HG03460 (cell line): Measurements from ENCODE around the gene IL27RA.

ENCODE experiments used
- ATAC-seq: cut with Tn5 transposase; IDR thresholded peaks from one replicate; pipeline ENCODE4 v1.9.1; 2021; ENCODE audit not compliant: unreplicated experiment

The IL27RA gene

DNA sequence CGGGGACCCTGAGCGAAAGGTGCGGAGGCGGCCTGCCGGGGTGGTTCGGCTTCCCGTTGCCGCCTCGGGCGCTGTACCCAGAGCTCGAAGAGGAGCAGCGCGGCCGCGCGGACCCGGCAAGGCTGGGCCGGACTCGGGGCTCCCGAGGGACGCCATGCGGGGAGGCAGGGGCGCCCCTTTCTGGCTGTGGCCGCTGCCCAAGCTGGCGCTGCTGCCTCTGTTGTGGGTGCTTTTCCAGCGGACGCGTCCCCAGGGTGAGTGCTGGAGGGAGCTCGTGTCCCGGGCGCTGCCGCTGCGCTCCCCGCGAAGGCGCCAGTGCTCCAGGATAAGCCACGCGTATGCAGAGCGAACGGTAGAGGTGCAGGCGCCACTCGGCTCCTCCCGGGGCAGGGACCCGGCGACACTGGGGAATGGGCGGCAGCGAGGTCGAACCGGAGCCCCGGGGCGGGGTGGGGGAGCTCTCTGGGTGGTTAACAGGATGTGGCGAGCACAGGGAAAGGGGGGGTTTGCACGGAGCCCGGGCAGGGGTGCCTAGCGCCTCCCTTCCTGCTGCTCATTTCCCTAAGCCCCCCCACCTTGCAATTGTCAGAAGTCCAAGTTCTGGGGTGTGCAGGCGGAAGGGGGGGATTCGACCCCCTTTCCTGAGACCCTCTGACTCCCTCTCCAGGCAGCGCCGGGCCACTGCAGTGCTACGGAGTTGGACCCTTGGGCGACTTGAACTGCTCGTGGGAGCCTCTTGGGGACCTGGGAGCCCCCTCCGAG lies at the start of gene IL27RA:
Gene IL27RA, plus strand, starts transcription at position 44 of the 762 bp plus-strand sequence. Its CDS starts 111 bp downstream, at position 155.
- peak; percentile 54 for ATAC-seq

DNA sequence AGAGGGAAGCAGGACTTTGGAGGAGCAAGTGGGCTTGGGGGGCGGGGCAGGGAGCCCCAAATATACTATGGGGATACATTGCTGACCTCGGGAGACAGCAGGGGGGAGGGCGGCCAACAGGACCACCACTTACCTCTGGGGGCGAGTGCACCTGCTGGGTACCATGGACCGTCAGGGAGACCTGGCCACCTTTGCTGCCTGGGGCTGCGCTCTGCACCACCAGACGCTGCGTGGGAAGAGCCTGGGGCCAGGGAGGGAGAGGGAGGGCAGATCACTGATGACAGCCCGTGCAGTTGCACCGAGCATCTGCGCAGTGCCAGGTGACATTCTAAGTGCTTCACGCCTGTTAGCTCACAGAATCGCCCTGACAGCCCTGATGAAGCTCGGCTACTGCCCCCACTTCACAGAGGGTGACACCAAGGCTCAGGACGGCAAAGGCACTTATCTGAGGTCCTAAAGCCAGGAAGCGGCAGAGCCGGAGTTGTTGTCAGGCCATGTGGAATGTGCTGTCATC lies 49.5 kb upstream of the IL27RA start:
- no peak for ATAC-seq

DNA sequence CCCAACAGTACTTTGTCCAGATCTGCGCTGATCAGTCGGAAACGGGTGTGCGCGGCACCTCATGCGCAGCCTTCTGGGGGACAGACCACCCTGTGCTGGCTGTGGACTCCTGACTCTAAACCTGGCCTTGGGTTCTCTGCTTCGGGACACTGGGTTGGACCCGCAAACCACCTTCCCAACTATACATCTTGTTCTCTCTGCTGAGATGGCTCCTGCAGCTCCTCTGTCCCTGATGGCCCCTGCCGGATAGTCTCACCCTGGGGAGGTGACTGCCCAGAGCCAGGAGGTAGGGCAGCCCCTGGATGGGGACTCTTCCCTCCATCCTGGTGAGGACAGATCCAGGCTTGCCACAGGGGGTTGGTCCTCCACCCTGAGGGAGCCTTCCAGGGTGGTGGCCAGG lies 48.8 kb upstream of the IL27RA start:
- ATAC-seq, result no peak

DNA sequence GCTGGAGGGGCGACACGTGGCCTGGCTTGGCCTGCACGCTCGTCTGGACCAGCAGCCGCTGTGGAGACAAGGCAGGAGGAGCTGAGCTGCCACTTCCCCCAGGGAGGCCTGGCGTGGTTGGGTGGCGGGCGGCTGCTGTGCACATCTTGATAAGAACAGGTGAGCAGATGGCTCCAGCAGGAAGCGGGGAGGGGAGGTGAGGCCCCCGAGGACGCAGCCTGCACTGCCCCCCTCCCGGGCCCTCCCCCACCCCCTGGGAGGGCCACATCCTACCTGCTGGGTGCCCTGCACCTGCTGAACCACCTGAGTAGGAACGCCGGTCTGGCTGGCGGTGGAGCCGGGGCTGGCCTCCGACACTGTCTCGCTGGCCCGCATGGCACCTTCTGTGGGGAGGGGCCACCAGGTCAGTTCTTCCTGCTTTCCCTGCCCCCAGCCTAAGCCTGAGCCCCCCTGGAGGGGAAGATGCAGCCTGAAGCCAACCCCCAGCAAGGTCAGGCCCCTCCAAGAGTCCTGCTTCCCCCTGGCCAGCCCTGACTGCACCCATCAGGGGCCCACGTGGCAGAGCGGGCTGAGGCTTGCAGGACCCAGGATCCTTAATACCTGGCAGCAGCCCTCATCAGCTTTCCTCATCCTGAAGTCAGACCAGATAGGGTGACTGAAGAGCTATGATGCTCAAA lies 48.2 kb upstream of the IL27RA start:
- no peak for ATAC-seq

DNA sequence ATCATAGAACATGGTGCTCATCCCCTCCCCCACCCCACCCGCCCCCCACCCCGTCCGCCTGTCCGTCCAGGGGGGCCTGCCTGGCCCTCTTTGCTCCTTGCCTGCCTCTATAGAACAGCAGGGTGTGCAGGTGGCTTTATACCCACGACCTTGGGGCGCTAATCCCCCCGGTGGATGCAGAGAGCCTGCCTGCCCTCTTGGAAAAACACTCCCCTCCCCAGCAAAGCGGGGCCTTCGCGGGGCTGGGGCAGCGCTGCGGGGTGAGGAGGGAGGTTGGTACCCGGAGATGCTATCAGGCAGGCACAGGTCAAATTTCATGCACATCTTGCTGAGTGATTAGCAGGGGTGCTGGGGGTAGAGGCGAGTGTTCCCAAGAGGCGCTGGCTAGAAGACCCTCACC lies 47.4 kb upstream of the IL27RA start:
- ATAC-seq, result no peak

DNA sequence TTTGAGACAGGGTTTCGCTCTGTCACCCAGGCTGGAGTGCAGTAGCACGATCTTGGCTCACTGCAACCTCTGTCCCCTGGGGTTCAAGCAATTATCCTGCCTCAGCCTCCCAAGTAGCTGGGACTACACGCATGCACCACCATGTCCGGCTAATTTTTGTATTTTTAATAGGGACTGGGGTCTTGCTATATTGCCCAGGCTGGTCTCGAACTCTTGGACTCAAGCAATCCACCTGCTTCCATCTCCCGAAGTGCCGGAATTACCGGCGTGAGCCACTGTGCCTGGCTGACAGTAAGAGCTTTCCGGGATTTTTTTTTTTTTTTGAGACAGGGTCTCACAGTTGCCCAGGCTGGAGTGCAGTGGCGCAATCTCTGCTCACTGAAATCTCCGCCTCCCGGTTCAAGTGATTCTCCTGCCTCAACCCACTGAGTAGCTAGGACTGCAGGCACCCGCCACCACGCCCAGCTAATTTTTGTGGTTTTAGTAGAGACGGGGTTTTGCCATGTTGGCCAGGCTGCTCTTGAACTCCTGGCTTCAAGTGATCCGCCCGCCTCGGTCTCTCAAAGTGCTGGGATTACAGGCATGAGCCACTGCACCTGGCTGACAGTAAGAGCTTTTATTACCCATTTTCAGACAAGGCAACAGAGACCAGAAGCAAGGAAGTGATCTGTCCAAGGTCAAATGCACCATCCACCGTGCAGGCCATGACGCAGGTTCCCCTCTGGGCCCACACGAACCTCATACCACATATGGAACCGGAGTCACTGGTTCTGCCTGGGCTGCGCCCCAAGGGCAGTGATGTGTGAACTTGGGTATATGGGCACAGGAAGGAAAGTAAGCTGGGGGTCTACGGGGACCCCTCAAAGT lies 46.5 kb upstream of the IL27RA start:
- ATAC-seq, result no peak

DNA sequence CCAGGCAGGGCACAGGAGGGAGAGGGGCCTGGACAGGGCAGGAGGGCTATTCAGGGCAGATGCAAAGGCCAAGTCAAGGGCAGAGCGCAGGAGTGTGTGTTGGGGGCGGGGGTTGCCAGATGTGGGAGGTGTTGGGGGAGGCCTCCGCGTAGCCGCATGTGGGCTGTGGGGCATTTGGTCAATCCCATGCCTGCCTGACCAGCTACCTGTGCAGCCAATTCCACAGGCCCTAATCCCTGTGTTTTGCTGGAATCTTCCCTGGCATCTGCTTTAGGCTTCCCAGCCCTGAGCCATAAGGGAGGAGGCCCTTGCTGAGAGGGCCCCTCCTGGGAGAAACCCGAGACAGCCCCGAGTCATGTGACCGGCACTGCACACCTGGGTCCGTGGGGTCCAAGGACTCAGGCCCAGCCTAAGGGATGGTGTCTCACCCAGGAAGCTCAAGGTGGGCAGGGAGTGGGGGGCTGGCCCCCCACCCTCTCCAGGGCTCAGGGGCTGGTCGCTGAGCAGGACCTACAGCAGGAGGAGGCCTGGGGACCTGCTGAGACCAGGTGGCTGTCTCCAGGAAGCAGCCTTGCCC lies 45.7 kb upstream of the IL27RA start:
- ATAC-seq, result peak; percentile 19

DNA sequence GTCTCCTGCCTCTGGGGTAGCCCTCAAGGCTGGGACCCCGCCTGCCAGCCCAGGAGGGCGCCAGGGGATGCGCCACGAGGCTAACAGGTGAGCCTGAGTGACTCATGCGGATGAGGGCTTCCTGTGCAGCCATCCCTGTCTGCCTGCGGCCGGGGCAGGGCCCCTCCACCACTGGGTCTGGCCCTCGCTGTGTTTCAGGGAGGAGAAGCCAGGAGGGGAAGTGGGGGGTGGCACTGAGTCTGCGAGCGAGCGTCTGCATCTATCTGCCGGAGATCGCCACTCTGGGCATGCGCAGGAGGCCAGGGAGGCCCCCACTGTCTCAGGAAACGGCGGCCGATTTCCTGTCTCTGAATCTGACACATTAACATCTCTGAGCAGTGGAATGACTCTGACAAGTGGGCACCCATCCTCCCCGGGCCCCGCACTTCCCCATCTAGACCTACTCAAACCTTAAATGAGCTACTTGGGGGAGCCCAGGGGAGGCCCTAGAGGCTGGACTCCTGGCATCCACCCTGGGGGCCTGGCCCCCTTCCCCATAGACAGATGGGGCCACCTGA lies 45.1 kb upstream of the IL27RA start:
- ATAC-seq, result peak; percentile 82

DNA sequence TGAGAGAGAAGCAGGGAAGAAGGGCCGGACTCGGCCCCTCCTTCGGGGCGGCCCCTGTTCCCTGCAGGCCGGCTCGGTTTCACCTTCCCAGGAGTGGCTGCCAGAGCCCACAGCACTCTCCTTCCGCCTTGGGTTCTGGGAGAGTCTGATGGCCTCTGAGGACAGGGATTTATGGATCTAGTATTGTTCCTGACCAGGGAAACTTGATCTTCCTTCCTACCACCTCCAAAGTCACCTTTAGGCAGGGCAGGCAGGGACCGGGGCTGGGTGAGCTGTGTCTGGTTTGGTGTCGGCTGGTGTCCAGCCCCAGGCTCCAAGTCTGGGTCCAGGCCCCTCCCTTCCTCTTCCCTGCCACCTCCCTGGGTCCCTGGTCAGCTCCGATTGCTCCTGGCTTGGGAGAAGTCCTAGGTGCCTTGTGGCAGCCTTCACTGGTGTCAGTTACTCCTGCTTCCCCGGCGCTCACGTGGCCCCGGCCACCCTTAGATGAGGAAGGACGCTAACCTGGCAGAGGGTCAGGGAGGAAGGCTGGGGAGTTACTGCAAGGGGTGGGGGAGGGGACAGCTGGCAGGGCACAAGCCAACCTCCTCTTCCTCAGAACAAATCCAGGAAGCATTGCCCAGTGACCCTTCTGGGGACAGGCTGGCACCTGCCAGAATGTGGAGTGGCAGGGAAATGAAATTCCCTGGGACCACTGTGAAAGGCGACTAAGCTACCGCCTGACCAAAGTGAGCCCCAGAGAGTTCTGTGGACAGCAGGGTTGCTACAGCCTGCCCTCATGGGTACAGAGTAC lies 44.3 kb upstream of the IL27RA start:
- ATAC-seq, result no peak

DNA sequence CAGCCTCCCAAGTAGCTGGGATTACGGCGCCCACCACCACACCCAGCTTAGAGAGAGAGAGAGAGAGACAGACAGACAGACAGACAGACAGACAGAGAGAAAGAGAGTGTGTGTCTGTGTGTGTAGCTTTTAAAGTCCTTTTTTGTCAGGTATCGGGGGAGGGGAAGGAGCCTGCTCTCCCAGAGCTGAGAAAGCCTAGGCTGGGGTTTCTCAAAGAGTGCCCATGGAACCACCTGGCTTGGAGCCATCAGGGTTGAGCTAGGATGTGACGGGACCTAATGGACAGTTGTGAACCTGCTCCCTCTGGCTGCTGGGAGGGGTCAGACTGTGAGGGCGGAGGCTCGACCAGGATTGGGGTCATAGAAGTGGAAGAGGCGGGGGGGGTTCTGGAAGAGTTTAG lies 42.1 kb upstream of the IL27RA start:
- ATAC-seq, result no peak

DNA sequence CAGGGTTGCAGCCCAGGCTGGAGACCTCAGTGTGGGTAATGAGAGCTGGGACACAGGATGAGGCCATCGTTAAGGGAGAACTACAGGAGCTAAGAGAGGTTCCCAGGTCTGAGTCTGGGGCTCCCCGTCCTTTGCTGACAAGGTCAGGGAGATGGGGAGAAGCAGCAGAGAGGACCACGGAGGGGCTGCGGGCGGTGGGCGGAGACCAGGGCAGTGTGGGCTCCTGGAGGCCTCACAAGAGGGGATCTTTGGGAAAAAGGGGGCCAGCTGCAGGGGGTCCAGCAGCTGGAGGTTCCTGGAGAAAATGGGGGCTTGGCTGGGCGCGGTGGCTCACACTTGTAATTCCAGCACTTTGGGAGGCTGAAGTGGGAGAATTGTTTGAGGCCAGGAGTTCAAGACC lies 41.5 kb upstream of the IL27RA start:
- ATAC-seq, result no peak

DNA sequence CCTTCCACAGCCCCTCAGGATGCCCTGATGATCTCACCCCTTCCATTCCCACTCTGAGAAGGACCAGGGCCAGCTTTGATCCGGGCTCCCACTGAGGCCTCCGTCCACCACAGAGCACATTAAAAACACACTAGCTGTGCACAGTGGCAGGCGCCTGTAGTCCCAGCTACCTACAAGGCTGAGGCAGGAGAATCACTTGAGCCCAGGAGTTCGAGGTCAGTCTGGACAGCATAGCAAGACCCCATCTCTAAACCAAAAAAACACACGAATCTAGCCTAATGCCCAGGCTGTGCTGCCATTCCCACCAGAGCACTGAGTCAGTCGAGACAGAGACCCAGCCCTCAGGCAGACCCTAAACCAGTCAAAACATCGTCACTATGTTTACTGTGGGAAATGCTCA lies 39.5 kb upstream of the IL27RA start:
- ATAC-seq, result no peak

DNA sequence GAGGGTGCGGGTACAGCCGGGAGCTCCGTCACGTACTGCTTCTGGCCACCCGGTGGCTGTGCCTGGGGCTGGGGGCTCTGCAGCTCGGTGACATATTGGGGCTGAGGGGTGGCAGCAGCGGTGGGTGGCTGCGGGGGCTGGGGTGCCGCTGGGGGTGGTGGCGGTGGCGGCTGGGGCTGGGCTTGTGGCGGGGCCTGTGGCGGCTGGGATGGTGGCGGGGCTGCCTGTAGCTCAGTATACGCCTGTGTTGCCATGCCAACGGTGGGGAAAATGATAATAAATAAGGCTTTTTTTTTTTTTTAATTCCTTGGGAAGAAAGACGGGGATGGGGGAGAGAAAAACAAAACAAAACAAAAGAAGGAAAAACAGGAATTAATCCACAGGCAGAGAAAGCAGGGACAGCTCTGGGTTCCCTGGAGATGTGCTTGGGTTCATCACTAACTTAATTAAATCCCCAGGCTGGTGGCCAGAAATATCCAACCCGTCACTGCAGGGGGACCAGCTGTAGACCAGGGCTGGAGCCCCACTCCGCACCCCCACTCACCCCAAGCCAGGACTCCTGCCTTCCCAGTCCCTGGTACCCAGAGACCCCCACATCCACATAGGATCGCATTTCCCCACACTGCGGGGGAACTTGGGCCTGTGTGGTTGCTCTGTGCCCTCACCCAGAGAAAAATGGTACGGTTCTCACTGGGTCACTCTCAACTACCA lies 37.8 kb upstream of the IL27RA start:
- no peak for ATAC-seq

DNA sequence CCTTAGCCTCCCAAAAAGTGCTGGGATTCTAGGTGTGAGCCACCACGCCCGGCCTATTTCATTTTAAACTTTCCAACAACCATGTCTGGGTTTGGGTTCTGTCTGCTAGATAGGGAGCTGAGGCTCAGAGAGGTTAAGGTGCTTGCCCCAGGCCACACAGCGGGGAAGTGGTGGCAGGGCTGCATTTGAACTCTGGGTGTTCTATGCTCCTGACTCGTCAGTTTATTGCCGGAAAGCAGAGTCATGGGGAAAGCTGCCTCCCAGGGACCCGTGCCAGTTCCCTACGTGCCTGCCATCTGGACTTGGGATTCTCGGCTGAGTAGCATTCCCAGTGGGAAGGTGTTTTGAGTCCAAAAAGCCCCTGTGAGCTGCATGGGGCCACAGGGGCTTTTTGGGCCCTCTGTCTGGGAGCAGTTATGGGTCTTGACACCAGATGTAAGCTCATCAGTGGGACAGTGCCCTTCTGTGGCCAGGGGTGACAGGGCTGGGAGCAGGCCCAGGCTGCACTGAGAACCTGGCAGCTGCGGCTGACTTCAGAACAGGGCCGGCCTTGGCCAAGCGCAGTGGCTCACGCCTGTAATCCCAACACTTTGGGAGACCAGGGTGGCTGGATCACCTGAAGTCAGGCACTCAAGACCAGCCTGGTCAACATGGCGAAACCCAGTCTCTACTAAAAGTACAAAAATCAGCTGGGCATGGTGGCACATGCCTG lies 36.4 kb upstream of the IL27RA start:
- ATAC-seq, result no peak

DNA sequence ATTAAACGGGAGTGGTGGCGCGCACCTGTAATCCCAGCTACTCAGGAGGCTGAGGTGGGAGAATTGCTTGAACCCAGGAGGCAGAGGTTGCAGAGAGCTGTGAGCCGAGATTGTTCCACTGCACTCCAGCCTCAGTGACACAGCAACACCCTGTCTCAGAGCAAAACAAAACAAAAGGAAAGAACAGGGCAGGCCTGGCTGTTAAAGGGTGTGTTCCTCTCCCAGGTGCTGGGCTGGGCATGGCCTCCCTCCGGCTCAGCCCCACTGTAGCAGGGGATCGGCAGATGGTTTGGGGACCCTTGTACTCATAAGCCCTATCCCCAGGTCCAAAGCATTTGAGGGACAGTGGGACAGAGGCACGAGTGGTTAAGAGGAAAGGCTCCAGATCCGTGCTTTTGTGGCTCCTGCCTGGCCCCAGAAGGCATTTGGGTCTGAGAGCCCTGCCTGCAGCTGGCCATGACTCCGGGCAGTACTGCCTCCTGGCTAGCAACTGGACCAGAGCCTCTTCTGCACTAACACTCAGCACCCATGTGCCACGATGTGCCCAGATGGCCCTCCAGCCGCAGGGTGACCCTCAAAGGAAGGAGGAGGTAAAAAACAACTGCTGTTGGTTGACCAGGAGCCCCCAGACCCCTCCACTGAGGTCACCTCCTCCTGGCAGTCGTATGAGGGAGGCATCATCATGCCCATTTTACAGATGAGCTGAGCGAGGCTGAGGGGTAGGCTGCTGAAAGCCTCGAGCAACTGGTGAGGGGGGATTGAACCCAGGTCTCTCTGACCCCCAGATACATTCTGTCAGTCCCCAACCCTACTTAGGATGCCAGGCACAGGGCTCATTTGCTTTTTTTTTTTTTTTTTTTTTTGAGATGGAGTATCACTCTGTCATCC lies 35.4 kb upstream of the IL27RA start:
- no peak for ATAC-seq

DNA sequence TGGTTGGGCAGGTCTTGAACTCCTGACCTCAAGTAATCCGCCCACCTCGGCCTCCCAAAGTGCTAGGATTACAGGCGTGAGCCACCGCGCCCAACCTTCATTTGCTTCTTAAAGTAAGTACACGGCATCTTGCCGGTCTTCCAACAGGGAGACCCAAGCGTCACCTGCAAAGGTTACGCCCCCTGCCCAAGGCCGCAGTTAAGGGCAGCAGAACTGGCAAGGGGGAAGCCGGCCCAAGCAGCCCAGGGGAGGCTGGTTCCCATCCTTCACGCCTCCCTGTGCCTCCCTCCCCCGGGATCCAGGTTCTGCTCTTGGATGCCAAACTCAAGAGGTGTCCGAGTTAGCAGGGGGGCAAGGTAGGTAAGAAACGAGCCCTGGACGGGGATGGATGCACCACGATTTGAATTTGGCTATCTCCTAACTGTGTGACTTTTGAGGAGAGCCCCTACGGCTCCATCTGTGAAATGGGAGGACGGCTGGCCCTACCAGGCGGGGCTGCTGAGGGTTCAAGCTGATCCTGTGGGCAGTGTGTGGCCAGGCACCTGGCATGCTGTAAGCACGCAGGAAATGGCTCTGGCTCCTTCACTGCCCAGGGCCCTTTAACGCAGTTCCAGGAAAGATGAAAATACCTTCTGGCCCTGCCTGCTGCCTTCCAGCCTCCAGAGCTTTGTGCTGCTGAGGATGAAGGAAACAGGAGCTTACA lies 34.5 kb upstream of the IL27RA start:
- ATAC-seq, result no peak

DNA sequence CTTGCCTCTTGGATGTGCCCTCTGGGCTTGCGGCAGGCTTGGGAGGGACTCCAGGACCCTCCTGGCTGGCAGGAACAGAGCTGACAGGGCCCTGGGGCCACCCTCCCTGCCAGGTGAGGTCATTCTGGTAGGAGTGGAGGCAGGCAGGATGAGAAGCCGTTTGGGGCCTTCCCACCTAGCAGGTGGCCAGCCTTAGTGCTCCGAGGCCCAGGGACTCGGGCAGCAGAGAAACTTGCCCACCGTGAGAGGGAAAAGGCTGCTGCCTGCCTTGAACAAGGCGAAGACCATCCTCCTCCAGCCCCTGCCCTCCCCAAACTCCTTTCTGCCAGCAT lies 34.0 kb upstream of the IL27RA start:
- no peak for ATAC-seq
